ENCODE data around the gene ART3. TPM values are rescaled to one million over a fixed set of nuclear protein-coding genes. Genes with fewer than 3 reads are reported as not detected.

Gene ART3
- polyA plus RNA-seq, 1 donor (not counting 4 experiments of a cell fraction or from before 2014, with no cell fraction given) = 0.64 TPM

DNA sequence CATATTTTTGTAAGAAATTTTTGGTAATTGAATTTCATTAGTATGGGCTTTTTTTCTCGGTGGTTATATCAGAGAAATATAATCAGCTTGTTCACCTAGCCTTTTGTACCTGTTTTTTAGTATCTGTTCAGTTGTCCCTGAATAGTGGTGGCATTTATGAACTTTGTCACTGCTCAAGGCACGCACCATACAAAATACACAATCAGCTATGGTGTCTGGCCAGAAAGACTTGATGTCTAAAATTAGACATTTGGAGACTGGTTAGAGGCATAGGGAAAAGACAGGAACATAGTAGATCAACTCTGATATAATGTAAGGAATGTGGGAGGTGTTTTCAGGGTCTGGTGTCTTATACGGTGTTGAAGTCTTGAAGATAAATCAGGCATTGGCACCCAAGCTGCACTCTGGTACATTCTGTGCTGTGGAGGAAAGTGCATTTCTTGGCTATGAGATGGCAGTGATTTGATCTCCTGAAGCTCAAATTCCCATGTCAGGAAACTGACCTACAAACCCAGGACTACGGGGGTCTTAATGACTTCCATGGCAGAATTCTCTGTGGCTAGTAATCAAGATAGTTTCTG, 3.6 kb downstream of the ART3 start:
- no peaks in the 10 kb centered on the region for H3K9me3 ChIP-seq (ENCODE audit: control insufficient read depth, low read depth, low read length)
- H3K79me2 ChIP-seq (ENCODE audit: control insufficient read depth, insufficient read depth, low read length) = no peaks in the 10 kb centered on the region
- H3K4me1 ChIP-seq (ENCODE audit: control insufficient read depth, extremely low read depth, insufficient read depth, low read length) = peaks cover 2% of the 10 kb centered on the region
- no peaks in the 10 kb centered on the region for H3K36me3 ChIP-seq (ENCODE audit: control insufficient read depth in 2 of 2, extremely low read depth in 1 of 2, insufficient read depth in 2 of 2, low read length in 2 of 2)
- DNase-seq (ENCODE audit: low read depth, low spot score) = no peak
- H4K20me1 ChIP-seq (ENCODE audit: control insufficient read depth, extremely low read depth, insufficient read depth, low read length) = no peaks in the 10 kb centered on the region
- no peaks in the 10 kb centered on the region for H3K27me3 ChIP-seq (ENCODE audit: control insufficient read depth, extremely low read depth, insufficient read depth, low read length)
- TF ChIP-seq EZH2 (IDR thresholded peaks at IDR 0.05; ENCODE audit: low read length) = no peak
- TF ChIP-seq, protein P1, sequence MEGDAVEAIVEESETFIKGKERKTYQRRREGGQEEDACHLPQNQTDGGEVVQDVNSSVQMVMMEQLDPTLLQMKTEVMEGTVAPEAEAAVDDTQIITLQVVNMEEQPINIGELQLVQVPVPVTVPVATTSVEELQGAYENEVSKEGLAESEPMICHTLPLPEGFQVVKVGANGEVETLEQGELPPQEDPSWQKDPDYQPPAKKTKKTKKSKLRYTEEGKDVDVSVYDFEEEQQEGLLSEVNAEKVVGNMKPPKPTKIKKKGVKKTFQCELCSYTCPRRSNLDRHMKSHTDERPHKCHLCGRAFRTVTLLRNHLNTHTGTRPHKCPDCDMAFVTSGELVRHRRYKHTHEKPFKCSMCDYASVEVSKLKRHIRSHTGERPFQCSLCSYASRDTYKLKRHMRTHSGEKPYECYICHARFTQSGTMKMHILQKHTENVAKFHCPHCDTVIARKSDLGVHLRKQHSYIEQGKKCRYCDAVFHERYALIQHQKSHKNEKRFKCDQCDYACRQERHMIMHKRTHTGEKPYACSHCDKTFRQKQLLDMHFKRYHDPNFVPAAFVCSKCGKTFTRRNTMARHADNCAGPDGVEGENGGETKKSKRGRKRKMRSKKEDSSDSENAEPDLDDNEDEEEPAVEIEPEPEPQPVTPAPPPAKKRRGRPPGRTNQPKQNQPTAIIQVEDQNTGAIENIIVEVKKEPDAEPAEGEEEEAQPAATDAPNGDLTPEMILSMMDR (optimal IDR thresholded peaks at IDR 0.05 in 1 of 3, IDR thresholded peaks at IDR 0.05 in 1 of 3, conservative IDR thresholded peaks at IDR 0.05 in 1 of 3; ENCODE audit: extremely low read depth in 1 of 3, insufficient read depth in 2 of 3, low read length in 3 of 3) = no peak
- no peak overlapping the region for H3K9ac ChIP-seq (ENCODE audit: control insufficient read depth, extremely low read depth, insufficient read depth, low read length)
- no peak overlapping the region for H3K27ac ChIP-seq (ENCODE audit: control insufficient read depth, insufficient read depth, low read length)
- peak; percentile 13 for FAIRE-seq
- H3K4me2 ChIP-seq (ENCODE audit: control insufficient read depth, extremely low read depth, insufficient read depth, low read depth, low read length) = no peak overlapping the region
- no peaks in the 10 kb centered on the region for H3K9me1 ChIP-seq (ENCODE audit: control insufficient read depth, extremely low read depth, insufficient read depth, low read length)
- dilution Hi-C loops (cut with MboI; ENCODE audit: extremely low pct_ligation_motif_present, low sequenced_read_pairs) = no loop called here
- no peak overlapping the region for H2AFZ ChIP-seq (ENCODE audit: control insufficient read depth, low read length)
- no peak overlapping the region for H3K4me3 ChIP-seq (ENCODE audit: control insufficient read depth in 2 of 3, extremely low read depth in 1 of 3, insufficient read depth in 2 of 3, low read depth in 1 of 3, low read length in 3 of 3)

DNA sequence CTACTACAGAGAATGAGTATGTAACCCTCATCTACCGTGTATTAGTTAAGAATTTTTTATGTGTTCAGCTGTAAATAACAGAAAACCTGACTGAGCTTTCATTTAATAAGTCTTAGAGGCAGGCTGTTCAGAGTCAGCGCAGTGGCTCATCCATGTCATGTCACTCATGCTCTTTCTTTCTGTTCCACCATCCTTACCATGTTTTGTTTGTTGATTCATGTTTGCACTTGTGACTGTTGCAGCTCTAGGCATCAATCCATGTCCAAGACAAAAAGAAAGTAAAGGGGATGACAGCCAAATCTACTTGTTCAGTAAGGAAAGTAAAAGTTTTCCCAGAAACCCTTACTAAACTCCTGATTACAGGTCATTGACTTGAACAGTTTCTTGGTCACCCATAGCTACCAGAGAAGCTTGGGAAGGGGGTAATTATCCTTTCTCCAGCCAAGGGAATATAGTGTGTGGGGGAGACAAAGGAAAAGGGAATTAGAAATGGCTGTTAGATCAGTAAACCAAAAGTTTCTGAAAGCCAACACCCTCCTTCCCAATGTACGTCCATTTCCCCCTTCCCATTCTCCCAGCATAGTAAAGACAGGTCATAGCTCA, 9.0 kb downstream of the ART3 start:
- Histone ChIP-seq H3K36me3 (ENCODE audit: control insufficient read depth in 2 of 2, extremely low read depth in 1 of 2, insufficient read depth in 2 of 2, low read length in 2 of 2) (no peaks in the 10 kb centered on the region), H3K4me3 (ENCODE audit: control insufficient read depth in 2 of 3, extremely low read depth in 1 of 3, insufficient read depth in 2 of 3, low read depth in 1 of 3, low read length in 3 of 3) (no peak overlapping the region), H3K4me1 (ENCODE audit: control insufficient read depth, extremely low read depth, insufficient read depth, low read length) (peaks cover 3% of the 10 kb centered on the region), H3K9me3 (ENCODE audit: control insufficient read depth, low read depth, low read length) (no peaks in the 10 kb centered on the region), H2AFZ (ENCODE audit: control insufficient read depth, low read length) (peak overlapping the region; percentile 51), H3K27ac (ENCODE audit: control insufficient read depth, insufficient read depth, low read length) (no peak overlapping the region), H3K79me2 (ENCODE audit: control insufficient read depth, insufficient read depth, low read length) (no peaks in the 10 kb centered on the region), H3K9me1 (ENCODE audit: control insufficient read depth, extremely low read depth, insufficient read depth, low read length) (no peaks in the 10 kb centered on the region), H3K4me2 (ENCODE audit: control insufficient read depth, extremely low read depth, insufficient read depth, low read depth, low read length) (peak overlapping the region; percentile 9), H3K27me3 (ENCODE audit: control insufficient read depth, extremely low read depth, insufficient read depth, low read length) (no peaks in the 10 kb centered on the region), H4K20me1 (ENCODE audit: control insufficient read depth, extremely low read depth, insufficient read depth, low read length) (no peaks in the 10 kb centered on the region), H3K9ac (ENCODE audit: control insufficient read depth, extremely low read depth, insufficient read depth, low read length) (no peak overlapping the region)
- no peak for DNase-seq (ENCODE audit: low read depth, low spot score)
- peak; percentile 76 for FAIRE-seq
- dilution Hi-C loops (cut with MboI; ENCODE audit: extremely low pct_ligation_motif_present, low sequenced_read_pairs) = no loop called here
- no peak for TF ChIP-seq EZH2 (IDR thresholded peaks at IDR 0.05; ENCODE audit: low read length)
- TF ChIP-seq, protein P1 (optimal IDR thresholded peaks at IDR 0.05 in 1 of 3, IDR thresholded peaks at IDR 0.05 in 1 of 3, conservative IDR thresholded peaks at IDR 0.05 in 1 of 3; ENCODE audit: extremely low read depth in 1 of 3, insufficient read depth in 2 of 3, low read length in 3 of 3) = no peak
